T-helper 1 cell treated with Interleukin-12 subunit alpha and Interleukin-12 subunit beta and Interleukin-4 antibody, amounts not matched to agents 30 ng/mL and 1 ng/mL, for 36 hours (primary cell): ENCODE measurements around the gene USP37. TPM values are rescaled to one million over a fixed set of nuclear protein-coding genes. Genes with fewer than 3 reads are reported as not detected.

Experiments used
- intact Hi-C: fragments of 100-400 bp; cut with micrococcal nuclease; formaldehyde crosslinking; loops from one replicate; pipeline ENCODE4 v1.15.1; 2024
- total RNA-seq: library from RNA; stranded (reverse); gene quantifications from 2 replicates; pipeline ENCODE4 v1.2.3, GENCODE V29; 2022

USP37 gene
- total RNA-seq, 1 donor from 2014 or later = 30.3 TPM

DNA sequence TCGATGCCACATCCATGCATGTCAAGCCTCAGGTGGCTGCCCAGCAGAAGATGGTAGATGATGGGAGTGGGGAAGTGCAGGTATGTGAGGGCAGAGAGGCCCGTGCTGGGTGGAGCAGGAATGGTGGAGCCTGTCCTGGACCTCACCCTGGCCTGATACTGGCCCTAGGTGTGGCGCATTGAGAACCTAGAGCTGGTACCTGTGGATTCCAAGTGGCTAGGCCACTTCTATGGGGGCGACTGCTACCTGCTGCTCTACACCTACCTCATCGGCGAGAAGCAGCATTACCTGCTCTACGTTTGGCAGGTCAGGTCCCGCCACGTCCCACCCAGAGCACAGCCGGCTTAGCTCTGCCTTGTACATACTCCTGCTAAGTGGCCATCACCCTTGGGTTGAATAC lies 136.3 kb downstream of the USP37 start:
- intact Hi-C loops = no loop called here

DNA sequence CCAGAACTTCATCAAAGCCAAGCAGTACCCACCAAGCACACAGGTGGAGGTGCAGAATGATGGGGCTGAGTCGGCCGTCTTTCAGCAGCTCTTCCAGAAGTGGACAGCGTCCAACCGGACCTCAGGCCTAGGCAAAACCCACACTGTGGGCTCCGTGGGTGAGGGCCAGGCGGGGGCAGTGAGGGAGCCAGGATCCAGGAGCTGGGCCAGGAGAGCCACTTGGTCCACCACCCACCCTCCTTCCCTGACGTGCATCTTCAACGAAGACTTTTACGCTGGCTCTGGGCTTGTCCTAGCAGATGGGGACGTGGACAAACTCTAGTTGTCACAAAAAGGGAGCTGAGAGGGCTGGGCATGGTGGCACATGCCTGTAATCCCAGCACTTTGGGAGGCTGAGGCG lies 137.4 kb downstream of the USP37 start:
- intact Hi-C loops = no loop called here

DNA sequence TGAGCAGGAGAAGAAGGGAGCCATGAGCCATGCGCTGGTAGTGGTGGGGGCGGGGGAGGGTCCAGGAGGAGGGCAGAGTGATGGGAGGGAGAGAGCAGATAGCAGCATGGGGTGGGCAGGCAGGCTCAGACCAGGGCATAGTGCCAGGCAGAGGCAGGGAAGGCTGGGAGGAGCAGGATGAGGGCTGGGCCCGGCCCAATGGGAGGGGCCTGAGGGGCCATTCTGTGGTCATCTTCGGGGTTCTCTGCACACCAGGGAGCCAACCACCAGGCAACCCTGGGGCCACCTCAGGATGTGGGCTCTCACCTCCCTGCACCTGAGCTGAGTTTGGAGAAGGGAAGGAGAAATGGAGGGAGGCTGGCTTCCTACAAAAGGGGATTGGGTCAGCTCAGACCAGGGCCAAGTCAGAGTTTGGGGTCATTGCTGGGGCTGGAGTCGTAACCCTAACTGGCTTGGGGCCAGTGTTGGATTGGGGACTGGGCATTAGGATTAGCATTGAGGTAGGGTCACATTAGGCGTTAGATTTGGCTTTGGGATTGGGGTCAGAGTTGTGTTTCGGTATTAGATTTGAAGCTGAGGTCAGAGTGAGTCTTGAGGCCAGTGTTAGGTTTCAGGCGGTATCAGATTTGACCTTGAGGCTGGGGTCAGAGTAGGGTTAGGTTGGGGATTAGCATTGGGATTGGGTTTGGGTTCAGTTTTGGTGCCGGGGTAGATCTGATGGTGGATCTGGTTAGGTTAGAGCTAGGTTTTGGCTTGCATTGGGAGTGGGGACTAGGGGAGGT lies 138.0 kb downstream of the USP37 start:
- intact Hi-C loops = no loop called here

DNA sequence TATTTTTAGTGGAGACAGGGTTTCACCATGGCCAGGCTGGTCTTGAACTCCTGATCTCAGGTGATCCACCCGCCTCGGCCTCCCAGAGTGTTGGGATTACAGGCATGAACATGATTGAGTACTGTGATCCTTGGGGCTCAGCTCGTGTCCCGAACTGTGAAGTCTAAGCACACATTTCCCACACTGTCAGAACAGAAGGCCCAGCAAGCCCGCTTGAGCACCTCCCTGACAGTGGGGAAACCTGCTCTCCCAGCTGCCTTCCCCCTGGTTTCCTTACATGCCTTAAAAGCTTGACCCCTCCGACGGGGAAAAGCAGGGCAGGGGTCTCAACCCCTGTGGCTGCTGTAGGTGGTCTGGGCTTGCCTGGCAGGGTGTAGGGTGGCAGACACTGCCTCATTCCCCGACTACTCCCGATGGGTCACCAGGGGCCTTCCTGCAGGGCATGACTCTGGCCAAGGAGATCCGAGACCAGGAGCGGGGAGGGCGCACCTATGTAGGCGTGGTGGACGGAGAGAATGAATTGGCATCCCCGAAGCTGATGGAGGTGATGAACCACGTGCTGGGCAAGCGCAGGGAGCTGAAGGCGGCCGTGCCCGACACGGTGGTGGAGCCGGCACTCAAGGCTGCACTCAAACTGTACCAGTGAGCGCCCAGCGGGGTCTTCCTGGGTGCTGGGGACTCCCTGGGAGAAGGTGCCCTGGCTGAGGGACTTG lies 139.1 kb downstream of the USP37 start:
- intact Hi-C loops = no loop called here

DNA sequence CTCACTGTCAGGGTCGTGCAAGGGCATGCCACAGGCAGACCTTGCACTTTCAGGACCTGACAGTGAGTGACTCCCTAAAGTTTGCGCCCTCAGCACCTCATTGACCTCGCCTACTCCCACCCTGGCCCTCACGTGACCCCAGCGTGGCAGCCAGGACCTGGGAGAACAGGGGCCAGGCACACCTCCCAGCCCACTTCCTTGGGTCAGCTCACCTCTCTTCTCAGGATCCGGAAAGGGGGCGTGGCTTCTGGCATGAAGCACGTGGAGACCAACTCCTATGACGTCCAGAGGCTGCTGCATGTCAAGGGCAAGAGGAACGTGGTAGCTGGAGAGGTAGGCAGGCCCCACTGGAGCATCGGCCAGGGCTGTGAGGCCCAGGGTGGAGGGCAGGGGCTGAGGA lies 140.4 kb downstream of the USP37 start:
- intact Hi-C loops = no loop called here

DNA sequence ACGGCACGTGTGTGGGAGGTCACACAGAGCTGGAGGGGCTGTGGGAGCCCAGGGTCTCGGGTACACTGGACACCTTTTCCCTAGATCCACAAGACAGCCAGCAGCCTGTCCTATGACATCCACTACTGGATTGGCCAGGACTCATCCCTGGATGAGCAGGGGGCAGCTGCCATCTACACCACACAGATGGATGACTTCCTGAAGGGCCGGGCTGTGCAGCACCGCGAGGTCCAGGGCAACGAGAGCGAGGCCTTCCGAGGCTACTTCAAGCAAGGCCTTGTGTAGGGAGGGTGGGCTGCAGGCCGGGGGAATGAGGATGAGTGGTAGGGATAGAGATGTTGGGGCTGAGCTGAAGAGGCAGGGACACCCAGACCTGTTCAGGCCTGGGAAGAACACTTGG lies 142.6 kb downstream of the USP37 start:
- intact Hi-C loops = no loop called here

DNA sequence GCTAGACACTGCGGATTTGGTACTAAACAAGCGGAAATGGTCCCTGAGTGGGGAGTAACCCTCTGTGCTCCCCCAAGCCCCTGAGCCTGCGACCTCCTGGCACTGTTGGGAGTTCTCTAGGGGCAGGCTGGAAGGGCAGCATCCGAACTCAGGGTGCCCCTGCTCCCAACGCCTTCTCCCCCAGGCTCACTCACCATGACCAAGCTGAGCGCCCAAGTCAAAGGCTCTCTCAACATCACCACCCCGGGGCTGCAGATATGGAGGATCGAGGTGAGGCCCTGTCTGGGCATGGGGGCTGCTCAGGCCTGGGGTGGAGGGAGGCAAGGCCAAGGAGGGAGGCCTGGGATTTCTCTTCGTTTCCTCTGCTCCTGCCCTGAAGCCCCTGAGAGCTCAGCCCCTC lies 144.6 kb downstream of the USP37 start:
- intact Hi-C loops = no loop called here

DNA sequence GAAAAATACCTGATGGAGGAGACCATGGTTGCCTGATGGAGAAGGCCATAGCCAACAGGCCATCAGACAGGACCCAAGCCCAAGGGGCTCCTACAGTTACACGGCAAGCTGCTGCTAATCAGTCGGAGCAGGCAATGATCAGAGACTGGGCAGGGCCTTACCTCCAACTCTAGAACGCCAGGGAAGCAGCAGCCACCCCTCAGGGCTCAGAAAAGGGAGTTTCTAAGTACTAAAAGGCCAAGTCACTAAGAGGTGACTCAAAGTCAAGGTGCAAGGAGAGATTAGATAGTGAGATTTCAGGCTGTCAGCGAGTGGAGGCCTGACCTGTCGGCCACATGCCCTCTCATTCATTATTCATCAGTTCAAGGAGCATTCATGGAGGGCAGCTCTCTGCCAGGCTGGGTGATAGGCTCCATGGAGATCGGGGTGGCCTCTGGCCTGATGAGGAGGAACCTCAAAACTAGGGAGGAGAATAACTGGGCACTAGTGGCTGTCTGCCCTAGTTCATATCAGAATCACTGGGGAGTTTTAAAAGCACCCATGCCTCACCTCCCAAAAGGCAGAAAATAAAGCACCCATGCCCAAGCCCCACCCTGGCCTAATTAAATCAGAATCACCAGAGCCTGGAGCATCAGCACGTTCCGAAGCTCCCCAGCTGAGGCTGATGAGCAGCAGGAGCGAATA lies 145.6 kb downstream of the USP37 start:
- intact Hi-C loops = no loop called here

DNA sequence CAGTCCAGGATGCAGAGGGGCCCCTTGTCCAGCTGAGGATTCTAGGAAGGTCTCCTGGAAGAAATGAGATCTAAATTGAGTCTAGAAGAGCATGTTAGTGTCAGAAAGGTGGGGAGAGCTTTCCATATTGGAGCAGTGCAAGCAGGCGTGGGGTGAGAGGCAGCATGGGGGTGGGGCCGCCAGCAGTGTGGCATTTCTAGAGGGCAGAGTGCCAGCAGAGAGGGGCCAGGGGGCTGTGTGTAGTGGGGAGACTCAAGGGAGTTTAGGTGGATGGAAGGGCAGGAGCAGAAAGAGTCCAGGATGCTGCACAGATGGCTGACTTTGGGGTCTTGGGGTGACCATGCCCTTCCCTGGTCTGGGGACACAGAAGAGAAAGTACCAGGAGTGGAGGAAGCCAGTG lies 147.1 kb downstream of the USP37 start:
- intact Hi-C loops = no loop called here

DNA sequence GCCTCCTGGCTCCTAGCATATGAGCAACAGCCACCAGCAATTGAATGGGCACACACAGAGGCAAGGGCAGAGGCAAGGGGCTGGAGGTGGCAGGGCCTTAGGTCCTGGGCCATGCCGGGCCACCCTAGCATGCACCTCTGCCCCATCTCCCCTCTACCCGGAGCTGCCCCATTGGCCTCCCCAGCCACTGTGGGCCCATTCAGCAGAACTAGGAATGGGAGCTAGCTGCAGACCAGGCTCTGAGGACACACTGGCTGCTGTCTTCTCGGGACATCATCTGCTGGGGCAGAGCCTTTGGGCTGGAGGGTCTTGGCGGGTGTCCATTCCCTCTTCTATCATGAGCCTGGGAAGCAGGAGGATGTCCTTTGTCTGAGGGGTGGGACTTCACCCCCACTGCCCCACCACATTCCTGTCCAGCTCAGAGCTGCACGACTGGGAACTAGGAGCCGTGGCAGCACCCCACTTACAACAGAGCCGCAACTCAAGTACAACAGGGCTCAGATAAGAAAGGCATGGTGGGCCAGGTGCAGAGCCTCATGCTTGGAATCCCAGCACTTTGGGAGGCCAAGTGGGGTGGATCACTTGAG lies 148.4 kb downstream of the USP37 start:
- intact Hi-C loops = no loop called here

DNA sequence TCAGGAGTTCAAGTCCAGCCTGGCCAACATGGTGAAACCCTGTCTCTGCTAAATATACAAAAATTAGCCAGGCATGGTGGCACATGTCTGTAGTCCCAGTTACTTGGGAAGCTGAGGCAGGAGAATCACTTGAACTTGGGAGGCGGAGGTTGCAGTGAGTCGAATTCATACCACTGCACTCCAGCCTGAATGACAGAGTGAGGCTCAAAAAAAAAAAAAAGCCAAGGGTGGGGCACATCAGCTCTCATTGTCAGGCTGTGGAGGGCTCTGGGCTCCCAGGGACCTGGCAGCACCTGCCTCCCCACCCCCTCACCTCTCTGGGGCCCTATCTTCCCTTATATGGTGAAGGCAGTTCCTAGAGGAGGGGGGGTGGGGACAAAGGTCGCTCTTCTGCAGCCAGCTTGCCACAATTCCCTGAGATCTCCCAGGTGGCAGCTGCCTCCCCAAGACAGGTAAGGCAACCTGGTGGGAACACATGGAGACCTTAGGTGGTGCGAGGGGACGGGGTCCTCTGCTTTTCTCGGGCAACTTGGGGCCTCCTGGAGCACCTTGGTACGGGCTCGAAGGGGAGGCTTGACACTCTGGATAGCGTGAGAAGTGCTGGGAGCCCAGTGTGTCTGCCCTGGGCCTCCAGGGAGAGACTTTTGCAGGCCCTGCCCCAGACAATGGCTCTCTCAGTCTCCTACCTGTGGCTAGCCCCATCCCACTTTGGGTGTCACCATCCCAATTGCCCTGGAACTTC lies 149.3 kb downstream of the USP37 start, which contains the start of gene VIL1:
Gene VIL1 (plus strand): TSS at position 407 of the 742 bp plus-strand sequence. CDS start 4,656 bp downstream, outside the sequence.
- intact Hi-C loops = no loop called here

DNA sequence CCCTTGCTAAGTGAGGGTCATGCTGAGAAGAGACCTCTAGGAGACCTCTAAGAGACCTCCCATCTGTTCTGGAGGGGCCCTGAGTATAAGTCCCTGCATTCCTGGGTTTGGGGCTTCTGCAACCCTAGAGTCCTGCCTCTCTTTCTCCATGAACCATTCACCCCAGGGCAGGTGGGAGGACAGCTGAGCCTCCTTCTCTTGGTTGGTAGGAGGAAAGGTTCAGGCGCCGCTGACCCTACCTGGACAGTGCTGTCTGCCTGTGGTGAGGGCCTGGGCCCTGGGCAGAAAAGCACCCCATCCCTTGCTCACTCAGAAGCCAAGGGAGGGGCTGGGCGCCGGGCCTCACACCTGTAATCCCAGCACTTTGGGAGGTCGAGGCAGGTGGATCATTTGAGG lies 149.8 kb downstream of the USP37 start:
- intact Hi-C loops = no loop called here

DNA sequence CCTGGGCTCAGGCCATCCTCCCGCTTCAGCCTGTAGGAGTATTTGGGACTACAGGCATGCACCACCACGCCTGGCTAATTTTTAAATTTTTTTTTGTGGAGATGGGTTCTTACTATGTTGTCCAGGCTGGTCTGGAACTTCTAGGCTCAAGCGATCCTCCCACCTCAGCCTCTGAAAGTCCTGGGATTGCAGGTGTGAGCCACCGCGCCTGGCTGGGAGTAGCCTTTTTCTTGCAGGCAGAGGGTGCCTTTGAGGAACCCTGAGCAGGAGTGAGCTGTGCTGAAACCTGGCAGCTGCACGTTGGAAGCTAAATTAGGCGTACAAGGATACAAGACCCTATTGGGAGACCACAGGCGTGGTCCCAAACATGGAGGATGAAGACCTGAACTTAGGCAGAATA lies 160.4 kb downstream of the USP37 start:
- intact Hi-C loops = loop anchor here (2.0 to 5.0 kb wide), 4 partner anchors 107 to 439 kb away; no protein-coding TSS in a partner anchor

DNA sequence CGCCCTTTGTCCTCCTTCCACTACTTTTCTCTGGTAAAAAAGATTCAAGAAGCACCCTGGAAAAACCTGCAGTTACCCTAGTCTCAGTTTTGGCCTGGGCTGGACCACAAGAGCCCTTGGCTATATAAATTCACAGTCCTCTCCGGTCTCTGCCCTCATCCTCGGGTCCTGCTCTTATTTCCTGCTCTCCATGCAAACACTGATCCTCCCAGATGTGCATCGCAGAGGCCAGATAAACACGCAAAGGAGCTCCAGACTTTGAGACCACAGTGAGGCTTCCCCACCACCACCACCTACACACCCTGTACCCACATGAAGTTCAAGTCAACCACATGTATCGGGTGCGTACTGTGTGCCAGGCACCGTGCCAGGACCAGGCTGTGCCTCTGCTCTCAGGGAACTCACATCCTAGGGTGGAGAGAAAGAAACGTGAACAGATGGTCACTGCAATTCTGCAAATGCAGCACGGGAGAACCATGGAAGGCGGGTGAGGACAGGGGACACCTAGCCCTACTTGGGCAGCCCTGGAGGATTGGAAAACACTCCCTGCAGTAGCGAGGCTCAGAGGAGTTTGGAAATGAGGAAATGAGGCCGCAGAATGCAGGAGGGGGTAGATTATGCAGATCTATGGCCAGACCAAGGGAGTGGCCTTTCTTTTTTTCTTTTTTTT lies 161.1 kb downstream of the USP37 start:
- intact Hi-C loops = loop anchor here (1.0 to 5.0 kb wide), 14 partner anchors 11 to 1145 kb away; partner anchors contain the start of genes AAMP, BCS1L, CNOT9 and GMPPA

DNA sequence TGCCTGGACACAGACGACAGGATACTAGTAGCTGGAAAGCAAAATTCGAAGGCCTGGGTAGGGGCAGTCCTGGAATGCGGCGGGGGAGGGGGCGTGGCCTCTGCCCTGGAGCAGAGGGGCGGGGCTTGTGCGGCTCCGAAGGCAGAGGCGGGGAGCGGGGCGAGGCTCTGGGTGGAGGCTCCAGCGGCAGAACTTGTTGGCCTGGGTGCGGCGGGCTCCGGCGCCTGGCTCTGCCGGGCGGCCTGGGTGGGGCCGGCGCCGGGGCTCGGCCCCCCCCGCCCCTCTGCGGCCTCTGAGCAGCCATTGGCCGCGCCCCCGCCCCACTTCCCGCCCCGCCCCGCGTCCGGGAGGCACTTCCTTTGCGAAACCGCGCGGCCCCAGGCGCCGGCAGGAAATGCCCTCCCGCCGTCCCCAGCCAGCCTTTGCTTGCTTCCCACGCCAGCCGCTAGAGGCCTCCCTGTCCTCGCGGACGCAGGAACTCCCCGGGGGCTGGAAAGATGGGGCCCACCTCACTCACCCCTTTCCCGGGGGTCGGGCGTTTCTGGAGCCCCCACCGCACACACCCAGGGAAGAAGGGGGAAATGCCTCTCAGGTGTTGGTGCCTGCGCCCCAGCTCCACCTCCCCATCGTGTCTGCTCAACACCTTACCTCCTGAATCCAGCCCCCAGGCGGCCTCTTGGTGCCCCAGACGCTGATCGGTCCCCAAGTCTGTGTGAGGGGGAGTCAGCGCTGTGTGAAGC lies 161.8 kb downstream of the USP37 start:
- intact Hi-C loops = loop anchor here (1.0 to 5.0 kb wide), 14 partner anchors 10 to 1146 kb away; partner anchors contain the start of genes AAMP, BCS1L, CNOT9 and GMPPA

DNA sequence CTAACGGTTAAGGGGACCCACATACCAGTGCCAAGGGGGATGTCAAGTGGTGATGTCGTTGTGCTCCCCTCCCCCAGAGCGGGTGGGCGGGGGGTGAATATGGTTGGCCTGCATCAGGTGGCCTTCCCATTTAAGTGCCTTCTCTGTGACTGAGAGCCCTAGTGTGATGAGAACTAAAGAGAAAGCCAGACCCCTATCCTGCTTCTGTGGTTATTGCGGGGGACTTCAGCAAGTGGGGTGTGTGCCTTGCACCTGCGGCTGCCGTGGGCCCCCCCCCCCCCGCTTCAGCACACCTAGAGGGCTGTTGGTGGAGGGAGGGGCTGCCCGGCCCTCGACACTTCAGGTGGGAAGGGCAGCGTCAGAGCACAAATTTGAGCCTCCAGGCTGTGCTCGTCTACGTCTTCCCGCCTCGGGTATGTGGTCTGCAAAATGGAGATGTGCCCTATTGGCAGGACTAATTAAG lies 162.4 kb downstream of the USP37 start:
- intact Hi-C loops = loop anchor here (1.0 to 5.0 kb wide), 14 partner anchors 9 to 1147 kb away; partner anchors contain the start of genes AAMP, BCS1L, CNOT9 and GMPPA

DNA sequence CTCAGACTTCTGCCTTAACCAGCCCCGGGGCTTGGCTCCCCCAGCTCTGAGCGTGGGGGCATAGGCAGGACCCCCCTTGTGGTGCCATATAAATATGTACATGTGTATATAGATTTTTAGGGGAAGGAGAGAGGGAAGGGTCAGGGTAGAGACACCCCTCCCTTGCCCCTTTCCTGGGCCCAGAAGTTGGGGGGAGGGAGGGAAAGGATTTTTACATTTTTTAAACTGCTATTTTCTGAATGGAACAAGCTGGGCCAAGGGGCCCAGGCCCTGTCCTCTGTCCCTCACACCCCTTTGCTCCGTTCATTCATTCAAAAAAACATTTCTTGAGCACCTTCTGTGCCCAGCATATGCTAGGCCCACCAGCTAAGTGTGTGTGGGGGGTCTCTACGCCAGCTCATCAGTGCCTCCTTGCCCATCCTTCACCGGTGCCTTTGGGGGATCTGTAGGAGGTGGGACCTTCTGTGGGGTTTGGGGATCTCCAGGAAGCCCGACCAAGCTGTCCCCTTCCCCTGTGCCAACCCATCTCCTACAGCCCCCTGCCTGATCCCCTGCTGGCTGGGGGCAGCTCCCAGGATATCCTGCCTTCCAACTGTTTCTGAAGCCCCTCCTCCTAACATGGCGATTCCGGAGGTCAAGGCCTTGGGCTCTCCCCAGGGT lies 162.9 kb downstream of the USP37 start:
- intact Hi-C loops = loop anchor here (5.0 kb wide), 1 partner anchor 327 kb away; no protein-coding TSS in a partner anchor

DNA sequence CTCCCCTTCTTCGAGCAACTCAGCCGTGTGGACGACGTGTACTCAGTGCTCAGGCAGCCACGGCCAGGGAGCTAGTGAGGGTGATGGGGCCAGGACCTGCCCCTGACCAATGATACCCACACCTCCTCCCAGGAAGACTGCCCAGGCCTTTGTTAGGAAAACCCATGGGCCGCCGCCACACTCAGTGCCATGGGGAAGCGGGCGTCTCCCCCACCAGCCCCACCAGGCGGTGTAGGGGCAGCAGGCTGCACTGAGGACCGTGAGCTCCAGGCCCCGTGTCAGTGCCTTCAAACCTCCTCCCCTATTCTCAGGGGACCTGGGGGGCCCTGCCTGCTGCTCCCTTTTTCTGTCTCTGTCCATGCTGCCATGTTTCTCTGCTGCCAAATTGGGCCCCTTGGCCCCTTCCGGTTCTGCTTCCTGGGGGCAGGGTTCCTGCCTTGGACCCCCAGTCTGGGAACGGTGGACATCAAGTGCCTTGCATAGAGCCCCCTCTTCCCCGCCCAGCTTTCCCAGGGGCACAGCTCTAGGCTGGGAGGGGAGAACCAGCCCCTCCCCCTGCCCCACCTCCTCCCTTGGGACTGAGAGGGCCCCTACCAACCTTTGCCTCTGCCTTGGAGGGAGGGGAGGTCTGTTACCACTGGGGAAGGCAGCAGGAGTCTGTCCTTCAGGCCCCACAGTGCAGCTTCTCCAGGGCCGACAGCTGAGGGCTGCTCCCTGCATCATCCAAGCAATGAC lies 163.6 kb downstream of the USP37 start:
- intact Hi-C loops = loop anchor here (5.0 kb wide), 1 partner anchor 328 kb away; no protein-coding TSS in a partner anchor
